ENCODE results near the gene ZFP36.
"Not testable (repeated sequence)": the region's sequence is repeated elsewhere in the genome, so short reads cannot be mapped to it uniquely, and the experiment has no call there.

Gene ZFP36, protein sequence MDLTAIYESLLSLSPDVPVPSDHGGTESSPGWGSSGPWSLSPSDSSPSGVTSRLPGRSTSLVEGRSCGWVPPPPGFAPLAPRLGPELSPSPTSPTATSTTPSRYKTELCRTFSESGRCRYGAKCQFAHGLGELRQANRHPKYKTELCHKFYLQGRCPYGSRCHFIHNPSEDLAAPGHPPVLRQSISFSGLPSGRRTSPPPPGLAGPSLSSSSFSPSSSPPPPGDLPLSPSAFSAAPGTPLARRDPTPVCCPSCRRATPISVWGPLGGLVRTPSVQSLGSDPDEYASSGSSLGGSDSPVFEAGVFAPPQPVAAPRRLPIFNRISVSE

DNA sequence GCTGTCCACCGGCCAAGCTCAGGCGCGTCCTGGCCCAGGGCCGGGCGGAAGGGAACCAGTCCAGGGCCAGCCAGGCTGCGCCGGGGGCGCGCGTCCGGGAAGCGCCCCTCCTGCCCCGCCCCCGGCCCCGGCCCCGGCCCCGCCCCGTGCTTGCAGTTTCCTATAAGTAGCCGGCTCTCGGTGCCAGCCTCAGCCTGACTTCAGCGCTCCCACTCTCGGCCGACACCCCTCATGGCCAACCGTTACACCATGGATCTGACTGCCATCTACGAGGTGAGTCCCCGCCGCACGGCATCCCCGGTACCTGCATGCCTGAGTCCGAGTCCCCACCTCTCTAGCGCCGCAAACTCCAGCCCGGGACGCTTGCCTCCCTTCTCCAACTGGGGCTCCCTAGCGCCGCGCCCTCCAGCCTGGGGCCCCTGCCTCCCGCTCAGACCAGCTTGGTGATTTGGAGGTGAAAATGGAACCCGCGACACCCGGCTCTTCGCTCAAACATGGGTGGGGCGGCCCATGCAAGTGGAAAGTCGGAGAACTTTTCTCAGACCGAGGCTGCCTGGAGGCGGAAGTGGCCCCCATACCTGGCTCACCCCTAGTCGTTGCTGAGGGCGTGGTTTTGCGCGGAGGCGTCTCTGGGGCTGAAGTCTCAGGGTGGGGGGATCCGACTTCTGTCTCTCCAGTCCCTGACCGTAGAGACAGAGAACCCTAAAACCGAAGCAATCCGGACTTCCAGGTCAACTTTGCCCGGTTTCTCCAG is at the start of gene ZFP36:
ZFP36 (plus strand) TSS at position 192 of the 754 bp plus-strand sequence; CDS start at position 250, 58 bp downstream.
- DNase-seq: peak; percentile 86

DNA sequence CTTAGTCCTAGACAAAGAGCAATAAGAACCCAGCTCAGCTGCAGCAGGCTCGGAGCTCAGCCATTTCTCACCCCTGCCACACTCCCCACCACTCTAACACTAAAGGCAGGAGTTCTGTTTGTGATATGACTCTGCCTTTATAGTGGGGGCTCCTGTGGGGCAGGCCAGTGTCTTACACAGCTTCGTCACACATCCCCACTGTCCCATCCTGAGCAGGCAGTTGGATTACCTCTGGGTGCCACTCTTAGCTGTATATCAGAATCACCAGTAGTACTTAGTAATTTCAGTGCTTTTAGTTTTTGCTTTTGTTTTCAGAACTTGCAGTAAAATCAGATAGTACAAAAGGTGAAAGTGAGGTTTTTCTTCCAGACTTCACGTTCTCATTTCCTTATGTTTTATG is 47.6 kb upstream of the ZFP36 start:
- no peak for DNase-seq

DNA sequence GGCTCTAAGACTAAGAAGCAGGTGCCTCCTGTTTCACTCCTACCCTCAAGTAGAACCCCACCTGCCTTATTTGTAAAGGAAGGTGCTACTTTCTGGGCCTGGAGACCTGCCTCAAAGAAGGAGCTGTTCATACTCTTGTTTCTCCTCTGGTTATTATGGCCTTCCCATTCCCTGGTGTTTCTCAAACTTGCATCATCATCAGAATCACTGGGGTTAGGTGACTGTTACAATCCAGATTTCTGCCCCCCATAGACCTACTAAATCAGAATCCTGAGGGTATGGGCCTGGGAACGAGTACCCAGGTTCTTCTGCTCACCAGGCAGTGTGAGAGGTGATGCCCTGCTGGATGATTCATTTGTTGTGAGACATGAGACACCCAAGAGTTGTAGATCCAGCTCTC is 46.0 kb upstream of the ZFP36 start:
- DNase-seq: no peak

DNA sequence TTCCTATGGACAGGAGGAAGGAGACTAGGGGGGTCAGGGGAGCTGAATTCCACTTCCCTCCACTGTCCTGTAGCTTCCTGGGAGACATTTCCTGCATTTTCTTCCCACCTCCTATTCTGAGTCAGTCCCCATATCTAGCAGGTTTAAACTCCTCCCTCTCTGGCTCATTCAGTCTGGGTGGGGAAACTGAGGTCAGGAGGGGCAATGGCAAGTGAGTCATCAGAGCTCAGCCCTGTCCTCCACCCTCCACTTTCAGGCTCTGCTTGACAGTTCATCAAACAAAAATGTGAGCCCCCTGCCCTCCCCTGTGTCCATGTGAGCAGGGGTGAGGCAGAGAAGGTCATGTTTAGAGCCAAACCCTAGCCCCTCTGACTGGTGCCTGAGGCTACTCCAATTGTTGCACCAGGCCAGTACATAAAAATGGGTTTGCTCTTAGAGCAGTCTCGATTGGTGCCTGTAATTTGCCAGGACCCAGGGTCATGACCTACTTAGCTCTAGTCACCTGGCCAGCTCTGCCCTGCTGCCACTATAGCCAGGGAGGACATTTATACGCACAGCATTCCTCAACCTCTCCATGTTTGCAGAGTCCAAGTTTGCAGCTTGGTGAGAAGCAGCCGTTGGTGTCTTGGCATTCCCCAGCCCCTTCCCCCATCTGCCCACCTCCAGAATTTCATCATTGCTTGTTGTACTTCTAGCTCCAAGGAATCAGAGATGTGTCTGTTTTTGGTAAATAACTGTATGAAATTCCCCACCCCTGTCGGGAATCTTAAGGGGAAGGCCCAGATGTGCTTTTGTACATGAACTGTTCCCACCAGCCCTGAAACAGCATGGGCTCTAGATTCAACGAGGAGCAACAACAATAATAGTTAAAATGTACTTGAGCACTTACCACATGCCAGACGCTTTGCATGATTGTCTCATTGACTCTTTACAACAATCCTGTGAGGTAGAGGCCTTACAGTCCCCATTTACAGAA is 43.7 kb upstream of the ZFP36 start:
- no peak for DNase-seq

DNA sequence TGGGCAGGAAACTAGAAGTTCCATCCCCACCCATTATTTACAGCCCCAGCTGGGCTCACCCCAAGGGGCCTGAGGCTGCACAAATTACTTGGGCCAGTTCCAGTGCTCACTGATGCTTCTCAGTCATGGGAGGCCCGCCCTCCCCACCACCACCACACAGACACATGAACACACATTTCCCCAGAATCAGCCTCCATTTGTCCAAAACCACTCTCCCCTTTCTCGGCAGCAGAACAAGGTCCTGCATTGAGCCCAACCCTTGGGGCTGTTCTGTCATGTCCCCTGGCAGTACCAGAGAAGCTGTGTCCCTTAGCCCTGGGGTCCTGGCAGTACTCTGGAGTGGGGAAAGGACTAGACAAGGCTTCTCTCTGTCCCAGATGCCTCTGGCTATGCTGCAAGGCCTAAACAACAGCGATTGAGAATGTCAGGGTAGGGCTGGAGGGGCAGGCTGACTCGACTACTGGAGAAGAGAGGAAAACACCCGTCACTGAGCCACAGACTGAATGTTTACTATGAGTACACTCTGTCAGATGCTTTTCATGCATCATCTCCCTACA is 42.7 kb upstream of the ZFP36 start:
- DNase-seq: no peak

DNA sequence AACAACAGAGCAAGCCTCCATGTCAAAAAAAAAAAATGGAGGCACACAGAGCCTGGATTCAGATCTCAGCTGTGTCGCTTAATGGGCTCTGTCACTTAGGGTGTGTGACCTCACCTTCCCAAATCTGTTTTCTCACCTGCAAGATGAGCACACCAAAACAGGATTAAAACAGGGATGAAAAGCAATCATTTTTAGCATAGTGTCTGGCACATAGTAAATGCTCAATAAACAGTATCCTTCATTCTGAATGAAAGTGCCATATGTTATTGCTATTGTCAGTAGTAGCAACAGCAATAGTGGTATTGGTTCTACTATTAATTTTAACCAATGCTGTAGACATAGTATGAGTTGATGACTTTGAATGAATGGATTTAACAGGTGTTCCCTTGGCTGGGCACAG is 41.1 kb upstream of the ZFP36 start:
- DNase-seq: no peak

DNA sequence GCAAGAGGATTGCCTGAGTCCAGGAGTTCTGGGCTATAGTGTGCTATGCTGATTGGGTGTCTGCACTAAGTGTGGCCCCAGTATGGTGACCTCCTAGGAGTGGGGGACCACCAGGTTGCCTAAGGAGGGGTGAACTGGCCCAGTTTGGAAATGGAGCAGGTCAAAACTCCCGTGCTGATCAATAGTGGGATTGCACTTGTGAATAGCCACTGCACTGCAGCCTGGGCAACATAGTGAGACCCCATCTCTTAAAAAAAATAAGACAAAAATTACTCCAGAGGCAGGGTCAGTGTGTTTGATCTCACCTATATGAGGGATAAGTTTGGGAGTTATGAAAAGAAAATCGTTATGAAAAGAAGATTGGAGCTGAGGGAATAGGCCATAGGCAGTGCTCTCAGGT is 37.4 kb upstream of the ZFP36 start:
- no peak for DNase-seq

DNA sequence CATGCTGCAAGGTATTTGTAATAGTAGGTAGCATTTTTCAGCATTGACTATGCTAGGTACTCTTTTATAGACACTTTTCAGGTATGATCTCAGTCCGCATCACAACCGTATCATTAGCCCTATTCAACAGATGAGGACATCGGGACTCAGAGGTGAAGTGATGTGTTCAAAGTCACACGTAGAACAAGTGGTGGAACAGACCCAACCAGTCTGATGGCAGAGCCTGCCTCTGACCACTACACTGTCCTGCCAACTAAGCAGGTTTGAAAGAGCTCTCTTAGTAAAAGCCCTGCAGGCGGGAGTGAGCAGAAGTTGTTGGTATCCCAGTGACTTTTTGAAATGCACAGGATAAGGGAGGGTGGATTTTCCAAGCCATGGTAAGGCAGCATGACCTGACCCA is 35.9 kb upstream of the ZFP36 start:
- DNase-seq: no peak

DNA sequence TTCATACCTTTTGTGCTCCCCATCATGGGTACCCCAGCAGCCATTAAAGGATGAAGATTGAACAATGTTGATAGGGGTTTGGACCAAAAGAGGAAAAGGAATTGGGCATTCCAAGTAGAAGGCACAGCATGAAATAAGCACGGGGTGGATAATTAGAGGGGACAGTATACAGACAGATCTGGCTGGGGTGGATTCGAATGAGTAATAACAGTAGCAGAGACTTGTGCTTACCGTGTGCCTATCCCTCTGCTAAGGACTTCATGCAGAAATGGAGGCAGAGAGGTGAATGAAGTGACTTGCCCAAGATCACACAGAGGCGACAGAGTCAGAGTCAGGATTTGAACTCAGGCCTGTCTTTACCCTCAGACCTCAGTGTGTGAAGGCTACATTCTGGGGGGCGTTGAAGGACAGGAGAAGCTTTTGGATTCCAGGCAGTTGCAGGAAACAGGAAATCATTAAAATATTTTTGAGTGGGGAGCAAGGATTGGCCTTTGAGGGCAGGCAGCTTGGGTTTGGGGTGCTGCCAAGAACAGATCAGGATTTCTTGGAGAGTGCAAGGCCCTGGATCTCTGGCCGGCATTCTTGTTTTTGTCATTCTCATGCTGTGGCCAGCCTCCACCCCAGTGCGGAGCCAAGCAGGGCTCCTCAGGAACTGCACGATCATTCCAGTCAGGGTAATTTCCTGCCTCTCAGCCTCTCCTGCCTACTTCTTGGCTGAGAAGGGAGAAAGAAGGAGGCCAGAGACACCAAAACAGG is 34.4 kb upstream of the ZFP36 start:
- DNase-seq: no peak

DNA sequence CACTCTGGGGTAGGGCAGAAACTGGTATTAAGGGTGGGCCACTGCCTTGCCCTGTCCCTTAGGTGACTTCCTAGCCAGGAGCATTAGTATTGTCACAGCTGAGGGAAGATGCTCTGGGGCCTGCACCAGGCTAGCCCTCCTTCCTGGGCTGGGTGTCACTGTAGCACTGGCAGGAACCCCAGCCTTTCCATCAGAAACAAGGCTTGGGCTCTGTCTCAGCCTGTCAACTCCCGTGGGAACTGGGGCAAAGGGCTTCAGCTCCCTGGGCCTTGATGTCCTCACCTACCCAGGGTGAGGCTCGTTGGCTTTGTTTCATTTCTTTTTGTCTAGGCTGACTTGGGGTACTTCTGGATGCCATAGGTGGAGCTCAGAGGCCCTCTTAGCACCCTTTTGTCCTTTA is 33.7 kb upstream of the ZFP36 start:
- DNase-seq: no peak

DNA sequence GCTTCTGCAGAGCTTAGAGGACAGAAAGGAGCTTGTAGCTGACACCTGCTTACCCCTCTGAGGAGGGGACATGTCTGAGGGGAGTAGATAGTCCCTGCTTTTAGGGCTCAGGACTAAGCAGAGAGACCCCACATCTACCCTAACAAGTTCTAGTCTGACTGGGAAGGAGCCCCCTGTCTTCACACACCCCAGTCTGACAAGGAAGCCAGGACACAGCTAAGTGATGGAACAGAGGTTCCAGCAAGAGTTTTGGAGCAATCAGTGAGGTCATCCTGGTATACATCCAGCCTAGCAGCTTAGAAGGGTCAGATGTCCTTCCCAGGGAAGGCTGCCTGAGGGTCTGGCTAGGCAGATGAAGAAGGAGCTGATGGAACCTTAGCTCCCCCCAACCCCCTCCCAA is 30.7 kb upstream of the ZFP36 start:
- DNase-seq: no peak

DNA sequence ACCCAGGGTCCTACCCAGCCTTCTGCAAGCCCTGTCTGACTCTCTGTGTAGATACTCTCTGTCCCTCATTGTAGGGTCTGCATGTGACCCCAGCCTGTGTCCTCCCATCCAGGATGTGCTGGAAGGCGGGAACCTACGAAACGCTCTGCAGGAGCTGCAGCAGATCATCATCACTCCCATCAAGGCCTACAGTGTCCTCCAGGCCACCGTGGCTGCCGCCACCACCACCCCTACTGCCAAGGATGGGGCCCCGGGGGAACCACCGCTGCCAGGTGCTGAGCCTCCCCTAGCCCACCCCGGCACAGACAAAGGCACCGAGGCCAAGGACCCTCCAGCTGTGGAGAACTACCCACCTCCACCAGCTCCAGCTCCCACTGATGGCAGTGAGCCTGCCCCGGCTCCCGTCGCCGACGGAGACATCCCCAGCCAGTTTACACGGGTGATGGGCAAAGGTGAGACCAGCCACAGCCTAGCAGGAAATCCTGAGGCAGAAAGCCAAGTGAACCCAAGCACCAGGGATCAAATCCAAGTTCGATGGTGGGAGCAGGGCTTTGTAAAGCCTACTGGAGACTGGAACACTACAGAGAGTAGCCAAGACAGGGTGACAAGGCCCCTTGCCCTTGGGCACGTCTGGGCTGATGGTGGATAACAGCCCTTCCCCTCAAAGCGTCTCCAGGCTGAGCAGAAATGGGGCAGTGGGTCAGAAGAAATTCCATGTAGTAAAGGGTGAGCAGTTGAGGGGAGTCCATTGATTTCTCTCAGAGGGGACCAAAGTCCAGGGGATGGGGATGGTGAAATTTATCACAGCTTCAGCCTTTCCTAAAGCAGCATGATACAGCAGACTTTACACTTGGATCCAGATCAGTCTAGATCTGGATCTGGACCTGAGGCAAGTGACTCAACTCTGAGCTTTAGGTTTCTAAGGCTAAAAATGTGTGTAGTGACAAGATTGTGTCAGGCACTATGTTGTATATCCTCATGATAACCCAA is 29.0 kb upstream of the ZFP36 start:
- no peak for DNase-seq

DNA sequence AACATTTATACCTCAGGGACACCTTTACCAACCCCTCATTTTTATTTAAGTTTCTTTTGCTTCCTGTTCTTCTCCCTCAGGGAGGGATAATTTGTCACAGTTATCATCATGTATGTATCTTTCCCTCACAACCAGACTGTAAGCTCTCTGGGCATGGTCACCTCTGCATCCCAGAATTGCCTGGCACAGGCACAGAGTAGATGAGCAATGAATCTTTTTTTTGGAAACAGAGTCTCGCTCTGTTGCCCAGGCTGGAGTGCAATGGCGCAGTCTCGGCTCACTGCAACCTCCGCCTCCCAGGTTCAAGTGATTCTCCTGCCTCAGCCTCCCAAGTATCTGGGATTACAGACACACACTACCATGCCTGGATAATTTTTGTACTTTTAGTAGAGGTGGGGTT is 27.3 kb upstream of the ZFP36 start:
- DNase-seq: not testable (repeated sequence)

DNA sequence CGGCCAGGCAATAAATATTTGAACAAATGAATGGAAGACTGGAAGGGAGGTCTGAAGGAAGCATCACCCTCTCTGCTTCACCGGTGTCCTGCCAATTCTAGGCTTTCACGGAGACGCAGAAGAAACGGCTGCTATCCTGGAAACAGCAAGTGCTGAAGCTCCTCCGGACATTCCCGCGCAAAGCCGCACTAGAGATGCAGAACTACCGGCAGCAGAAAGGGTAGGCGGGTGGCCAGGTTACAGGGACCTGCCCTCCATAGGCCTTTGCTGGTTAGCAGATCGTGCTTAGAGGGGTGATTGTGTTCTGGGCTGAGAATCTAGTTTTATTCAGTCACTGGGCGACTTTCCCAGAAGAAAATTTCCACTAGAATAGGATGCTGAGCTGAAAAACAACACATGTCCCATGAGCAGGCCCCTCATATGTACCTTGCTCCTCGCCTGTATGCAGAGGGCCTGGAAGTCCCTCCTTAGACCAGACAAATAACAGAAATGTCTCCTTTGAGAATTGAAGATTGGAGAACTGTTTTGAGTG is 26.7 kb upstream of the ZFP36 start:
- DNase-seq: no peak

DNA sequence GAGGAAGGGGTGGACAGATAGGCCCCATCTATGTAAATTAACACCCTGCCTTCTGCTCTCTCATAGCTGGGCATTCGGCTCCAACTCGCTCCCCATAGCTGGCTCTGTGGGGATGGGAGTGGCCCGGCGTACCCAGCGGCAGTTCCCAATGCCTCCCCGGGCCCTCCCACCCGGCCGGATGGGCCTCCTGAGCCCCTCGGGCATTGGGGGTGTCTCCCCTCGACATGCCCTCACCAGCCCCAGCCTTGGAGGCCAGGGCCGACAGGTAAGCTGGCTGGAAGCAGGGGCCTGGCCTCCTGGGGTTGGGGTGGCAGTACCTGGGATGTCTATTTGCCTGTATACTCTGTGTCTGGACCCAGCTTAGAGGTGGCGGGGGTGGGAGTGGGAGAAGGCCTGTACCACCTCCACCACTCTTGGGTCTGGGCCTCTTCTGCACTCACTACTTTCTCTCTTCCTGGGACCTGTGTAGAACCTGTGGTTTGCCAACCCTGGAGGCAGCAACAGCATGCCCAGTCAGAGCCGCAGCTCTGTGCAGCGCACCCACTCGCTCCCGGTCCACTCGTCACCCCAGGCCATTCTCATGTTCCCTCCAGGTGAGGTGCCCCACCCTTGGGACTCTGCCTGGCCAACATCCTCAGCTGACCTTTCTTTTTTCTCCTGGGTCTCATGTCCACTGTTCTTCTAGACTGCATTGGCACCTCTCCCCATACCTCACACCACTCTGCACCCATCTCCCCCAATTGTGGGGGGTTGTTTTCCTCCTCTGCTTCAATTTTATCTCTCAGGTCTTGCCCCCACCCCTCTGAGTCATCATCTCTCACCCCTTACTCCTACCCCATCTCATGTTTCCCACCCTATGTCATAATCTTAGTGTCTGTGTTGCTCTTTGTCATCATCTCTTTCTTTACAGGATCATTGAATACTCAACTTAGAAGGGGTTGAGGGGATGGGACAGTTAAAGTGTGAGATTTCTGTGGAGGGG is 25.8 kb upstream of the ZFP36 start:
- no peak for DNase-seq

DNA sequence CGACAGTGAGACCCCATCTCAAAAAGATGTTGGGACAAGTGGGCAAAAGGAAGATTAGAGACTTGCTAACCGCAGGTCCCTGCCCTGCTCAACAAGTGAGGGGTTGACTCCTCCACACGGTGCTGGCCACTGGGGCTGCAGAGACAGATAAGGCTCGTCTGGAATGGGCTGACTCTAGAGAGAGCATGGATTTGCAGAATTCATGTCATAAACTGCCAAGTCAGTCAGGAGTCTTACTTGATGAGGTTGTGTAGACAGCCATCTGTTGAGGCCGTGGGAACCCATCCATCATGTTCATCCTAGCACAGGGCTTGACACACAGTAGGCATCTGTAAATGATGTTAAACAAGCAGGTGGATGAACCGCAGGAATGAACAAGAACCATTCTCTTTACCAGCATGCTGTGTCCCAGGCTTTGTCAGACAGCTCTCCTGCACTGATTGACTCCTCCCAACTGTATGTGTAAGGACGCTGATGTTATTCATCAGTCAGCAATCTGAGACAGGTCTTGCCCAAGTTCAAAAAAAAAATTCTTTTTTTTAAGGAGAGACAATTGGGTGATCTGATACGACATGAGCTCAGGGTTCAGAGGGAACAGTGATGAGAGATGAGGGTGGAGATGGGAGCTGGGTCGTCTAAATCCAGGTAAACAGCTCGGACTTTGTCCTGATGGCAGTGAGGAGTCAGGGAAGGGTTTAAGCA is 24.6 kb upstream of the ZFP36 start:
- DNase-seq: no peak

DNA sequence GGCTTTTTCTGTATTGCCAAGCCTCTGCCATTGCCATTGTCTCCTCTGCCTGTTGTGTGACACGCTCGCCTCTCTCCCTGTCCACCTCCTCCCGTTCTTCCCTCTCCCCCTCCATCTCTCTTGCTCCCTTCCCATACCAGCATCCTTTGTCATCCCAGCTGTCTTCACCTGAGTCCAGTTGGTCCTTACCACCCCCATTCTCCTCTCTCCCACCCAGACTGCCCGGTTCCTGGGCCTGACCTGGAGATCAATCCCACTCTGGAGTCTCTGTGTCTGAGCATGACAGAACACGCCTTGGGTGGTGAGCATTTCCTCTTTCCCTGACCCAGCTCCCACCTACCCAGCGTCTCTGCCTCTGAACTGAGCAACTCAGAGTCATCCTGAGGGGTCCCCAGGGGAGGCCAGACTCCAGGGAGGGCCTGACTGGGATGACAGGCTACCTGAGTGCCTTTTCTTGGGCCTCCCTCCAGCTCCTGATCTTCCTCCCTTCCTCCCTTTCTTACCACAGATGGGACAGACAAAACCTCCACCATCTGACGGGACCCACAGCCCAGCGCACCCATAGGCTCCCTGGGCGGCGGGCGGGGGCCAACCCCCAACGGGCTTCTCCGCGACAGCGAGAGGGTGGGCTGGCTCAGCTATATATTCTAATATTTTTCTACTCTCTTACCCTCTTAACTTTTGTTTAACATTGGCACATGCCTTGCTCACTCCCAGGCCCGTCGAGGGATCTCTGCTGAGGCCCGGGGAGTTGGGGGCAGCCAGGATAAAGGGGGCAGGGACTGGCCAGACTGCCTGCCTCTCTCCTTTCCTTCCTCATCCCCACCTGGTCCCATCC is 23.4 kb upstream of the ZFP36 start:
- DNase-seq: no peak
